AG04449 (cell line): ENCODE measurements around the gene TSPAN10.

Experiments
- CTCF ChIA-PET: fragments of 350-600 bp; formaldehyde crosslinking; extraction: SDS; loops from one replicate; lab custom pipeline; 2021; ENCODE audit warnings: antibody characterized with exemption; lab: Yijun Ruan, JAX
- POLR2A ChIA-PET: fragments of 400-600, 350-600 bp; formaldehyde crosslinking; extraction: SDS; loops from one replicate; lab custom pipeline; 2020; ENCODE audit warnings: antibody characterized with exemption, inconsistent platforms; lab: Yijun Ruan, JAX
- DNase-seq: peaks from one replicate; pipeline ENCODE4 v3.0.0-alpha.2; 2010; ENCODE audit warnings: low read depth, low spot score
- H3K4me3 ChIP-seq: 2 replicates; pipeline ENCODE4 v1.5.1; 2011; ENCODE audit warnings: low read depth, mild to moderate bottlenecking, control low read depth, low read length
- TF ChIP-seq, protein P1 (sequence below): IDR thresholded peaks from one replicate; pipeline ENCODE4 v1.5.1; 2011; ENCODE audit warnings: mild to moderate bottlenecking, moderate library complexity, low read length, control low read depth, inconsistent platforms; ENCODE audit not compliant: insufficient read depth; ENCODE audit errors: missing control alignments

TSPAN10 gene

DNA sequence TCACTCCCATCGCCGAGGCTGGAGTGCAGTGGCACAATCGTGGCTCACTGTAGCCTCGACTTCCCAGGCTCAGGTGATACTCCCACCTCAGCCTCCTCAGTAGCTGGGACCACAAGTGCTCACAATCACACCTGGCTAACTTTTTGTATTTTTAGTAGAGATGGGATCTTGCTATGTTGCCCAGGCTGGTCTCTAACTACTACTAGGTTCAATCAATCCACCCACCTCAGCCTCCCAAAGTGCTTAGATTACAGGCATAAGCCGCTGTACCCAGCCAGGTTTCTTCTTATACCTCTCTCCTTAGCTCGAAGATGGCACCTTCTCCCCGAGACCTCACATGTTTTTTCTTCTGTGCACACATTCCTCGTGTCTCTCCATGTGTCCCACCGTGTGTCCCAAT lies 3.0 kb downstream of the TSPAN10 start:
- POLR2A ChIA-PET, result no interaction called here
- CTCF ChIA-PET, result interaction anchor here (0.7 to 1.5 kb wide), 2 partner anchors 35 to 39 kb away, joined by 3 read pairs; no protein-coding TSS in a partner anchor

DNA sequence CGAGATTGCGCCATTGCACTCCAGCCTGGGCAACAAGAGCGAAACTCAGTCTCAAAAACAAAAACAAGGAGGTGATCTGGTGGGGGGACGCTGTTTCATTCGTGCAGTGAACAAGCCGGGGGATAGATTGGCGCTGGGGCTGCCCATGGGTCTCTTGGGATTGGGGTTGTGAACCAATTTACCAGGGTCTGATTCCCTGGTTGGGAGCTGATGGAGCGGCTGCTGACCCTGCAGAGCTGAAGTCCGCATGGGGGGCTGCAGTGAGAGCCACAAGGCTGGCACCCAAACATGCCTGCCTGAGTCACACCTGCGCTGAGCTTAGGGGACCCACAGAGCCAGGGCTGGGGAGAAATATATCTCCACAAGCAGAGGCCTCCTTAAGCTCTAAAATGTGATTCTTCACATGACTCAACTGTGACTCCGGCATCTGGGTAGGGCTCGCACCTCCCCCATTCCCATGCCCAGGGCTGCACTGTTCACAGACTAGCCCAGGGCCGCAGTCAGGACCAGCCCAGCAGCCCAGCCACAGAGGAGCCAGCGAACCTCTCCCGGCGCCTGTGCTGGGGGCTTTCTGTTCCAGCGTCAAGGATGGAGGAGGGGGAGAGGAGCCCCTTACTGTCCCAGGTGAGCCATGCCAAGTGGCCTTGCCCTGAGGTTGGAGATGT lies 5.0 kb downstream of the TSPAN10 start:
- H3K4me3 ChIP-seq, result peak overlapping the region; percentile 33
- POLR2A ChIA-PET, result interaction anchor here (0.6 to 1.0 kb wide), 3 partner anchors 15 to 89 kb away, joined by 3 to 4 read pairs (median 3); no protein-coding TSS in a partner anchor
- DNase-seq, result peak; percentile 24
- CTCF ChIA-PET, result interaction anchor here (2.5 kb wide), 1 partner anchor 40 kb away, joined by 6 read pairs; no protein-coding TSS in a partner anchor
- TF ChIP-seq, protein P1, sequence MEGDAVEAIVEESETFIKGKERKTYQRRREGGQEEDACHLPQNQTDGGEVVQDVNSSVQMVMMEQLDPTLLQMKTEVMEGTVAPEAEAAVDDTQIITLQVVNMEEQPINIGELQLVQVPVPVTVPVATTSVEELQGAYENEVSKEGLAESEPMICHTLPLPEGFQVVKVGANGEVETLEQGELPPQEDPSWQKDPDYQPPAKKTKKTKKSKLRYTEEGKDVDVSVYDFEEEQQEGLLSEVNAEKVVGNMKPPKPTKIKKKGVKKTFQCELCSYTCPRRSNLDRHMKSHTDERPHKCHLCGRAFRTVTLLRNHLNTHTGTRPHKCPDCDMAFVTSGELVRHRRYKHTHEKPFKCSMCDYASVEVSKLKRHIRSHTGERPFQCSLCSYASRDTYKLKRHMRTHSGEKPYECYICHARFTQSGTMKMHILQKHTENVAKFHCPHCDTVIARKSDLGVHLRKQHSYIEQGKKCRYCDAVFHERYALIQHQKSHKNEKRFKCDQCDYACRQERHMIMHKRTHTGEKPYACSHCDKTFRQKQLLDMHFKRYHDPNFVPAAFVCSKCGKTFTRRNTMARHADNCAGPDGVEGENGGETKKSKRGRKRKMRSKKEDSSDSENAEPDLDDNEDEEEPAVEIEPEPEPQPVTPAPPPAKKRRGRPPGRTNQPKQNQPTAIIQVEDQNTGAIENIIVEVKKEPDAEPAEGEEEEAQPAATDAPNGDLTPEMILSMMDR, result no peak

More for the DNA sequence above, 3.0 kb downstream of the TSPAN10 start:
- TF ChIP-seq, protein P1, result no peak
- no peak for DNase-seq
- no peak overlapping the region for H3K4me3 ChIP-seq

DNA sequence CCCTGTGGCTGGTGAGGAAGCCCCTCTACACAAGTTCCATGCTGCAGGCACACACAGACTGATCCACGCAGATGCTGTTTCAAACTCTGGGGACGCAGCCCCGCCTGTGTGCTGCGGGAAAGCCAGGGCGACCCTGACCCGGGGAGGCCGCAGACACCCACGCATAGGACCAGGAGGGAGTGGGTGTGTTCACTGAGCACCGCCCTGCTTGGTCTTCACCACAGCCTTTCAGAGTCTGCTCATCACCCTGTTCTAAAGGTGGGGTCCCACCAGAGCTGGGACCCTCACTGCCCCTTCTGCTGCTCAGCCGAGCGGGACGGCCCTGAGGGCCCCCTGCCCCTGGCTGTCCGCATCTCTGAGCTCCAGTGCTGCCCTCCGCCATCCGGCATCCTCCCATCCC lies 7.5 kb downstream of the TSPAN10 start:
- CTCF ChIA-PET, result no interaction called here
- POLR2A ChIA-PET, result no interaction called here
- no peak for DNase-seq
- no peak overlapping the region for H3K4me3 ChIP-seq
- TF ChIP-seq, protein P1, result no peak

DNA sequence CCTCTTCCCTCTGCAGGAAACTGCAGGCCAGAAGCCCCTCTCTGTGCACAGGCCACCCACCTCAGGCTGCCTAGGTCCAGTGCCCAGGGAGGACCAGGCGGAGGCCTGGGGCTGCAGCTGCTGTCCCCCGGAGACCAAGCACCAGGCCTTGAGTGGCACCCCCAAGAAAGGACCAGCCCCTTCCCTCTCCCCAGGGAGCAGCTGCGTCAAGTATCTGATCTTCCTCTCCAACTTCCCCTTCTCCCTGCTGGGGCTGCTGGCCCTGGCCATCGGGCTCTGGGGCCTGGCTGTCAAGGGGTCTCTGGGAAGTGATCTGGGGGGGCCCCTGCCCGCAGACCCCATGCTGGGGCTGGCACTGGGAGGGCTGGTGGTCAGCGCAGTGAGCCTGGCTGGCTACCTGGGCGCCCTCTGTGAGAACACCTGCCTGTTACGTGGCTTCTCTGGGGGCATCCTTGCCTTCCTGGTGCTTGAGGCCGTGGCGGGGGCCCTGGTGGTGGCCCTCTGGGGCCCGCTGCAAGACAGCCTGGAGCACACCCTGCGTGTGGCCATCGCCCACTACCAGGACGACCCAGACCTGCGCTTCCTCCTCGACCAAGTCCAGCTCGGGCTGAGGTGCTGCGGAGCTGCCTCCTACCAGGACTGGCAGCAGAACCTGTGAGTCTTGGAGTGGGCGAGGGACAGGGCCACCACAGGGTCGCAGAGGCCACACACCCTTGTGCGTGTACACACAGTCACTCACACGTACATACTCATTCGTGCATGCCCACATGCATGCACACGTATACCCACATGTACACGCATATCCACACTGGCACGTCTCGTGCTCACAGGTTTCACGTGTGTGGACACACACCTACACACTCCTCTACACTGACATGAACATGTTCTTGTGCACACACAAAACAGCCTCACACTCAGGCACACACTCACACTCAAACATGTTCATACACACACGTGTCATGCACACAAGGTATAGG lies 8.3 kb downstream of the TSPAN10 start:
- TF ChIP-seq, protein P1, result no peak
- CTCF ChIA-PET, result no interaction called here
- DNase-seq, result no peak
- no peak overlapping the region for H3K4me3 ChIP-seq
- POLR2A ChIA-PET, result interaction anchor here (0.8 to 1.0 kb wide), 2 partner anchors 13 to 20 kb away, joined by 3 read pairs; no protein-coding TSS in a partner anchor

DNA sequence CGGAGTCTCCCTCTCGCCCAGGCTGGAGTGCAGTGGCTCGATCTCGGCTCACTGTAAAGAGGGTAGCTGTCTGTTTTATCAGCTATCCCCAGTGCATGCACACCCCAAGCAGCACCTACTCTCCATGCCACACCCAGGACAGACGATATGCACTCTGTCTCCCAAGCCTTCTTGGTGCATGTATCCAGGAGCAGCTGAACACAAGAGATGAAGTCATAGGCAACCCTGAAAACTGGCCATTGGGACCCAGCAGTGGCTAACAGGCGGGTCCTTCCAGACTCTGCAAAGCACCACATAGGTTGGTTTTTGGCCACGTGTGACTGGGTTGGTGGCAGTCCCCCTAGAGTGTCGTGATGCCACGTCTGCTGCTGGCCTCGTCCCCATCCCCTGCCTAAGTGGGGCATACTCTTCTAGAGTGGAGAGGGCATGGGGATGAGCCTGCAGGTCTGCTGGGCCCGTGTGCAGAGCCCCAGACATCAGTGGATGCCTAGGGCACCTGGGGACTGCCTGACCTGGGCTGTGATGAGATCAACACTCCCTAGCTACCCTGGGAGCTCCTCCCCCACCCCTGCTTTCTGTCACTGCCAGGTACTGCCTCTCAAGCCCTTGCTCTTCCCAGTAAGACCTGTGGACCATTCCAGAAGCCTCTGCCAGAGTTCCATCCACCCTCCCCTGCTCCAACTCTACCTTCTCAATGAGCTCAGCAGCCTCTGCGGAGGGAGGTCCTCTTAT lies 10.0 kb downstream of the TSPAN10 start:
- H3K4me3 ChIP-seq, result no peak overlapping the region
- POLR2A ChIA-PET, result interaction anchor here (0.7 to 1.3 kb wide), 3 partner anchors 9 to 95 kb away, joined by 3 to 4 read pairs (median 4); partner anchors contain the start of genes ARL16, FAAP100, HGS and PDE6G
- CTCF ChIA-PET, result interaction anchor here (1.4 kb wide), 1 partner anchor 15 kb away, joined by 3 read pairs; no protein-coding TSS in a partner anchor
- TF ChIP-seq, protein P1, result no peak
- DNase-seq, result no peak
